ENCODE results near the gene TCF7L1. TPM values are rescaled to one million over a fixed set of nuclear protein-coding genes. Genes with fewer than 3 reads are reported as not detected.

The TCF7L1 gene
- total RNA-seq, 2 experiments from 2014 or later, result not detected

DNA sequence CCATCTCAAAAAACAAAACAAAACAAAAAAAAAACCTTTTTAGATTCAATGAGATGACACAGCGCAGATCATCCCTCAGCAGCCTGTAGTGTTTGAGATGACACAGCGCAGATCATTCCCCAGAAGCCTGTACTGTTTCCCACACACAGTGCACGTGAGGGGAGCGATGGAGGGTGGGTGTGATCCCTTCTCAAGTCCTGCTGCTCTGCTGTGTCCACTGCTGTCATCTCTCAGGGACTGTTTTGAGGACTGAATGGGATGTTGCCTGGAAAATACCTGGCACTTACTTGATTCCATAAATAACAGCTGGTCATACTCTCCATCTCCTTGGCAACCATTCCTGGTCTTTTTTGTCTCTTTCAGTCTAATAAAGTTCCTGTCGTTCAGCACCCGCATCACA lies 168.9 kb downstream of the TCF7L1 start:
- Mint-ChIP-seq H3K9me3 (no peaks in the 10 kb centered on the region), H3K36me3 (ENCODE audit: low read depth) (no peaks in the 10 kb centered on the region), H3K27me3 (peaks cover 4% of the 10 kb centered on the region), H3K4me1 (ENCODE audit: low read depth) (peaks cover 13% of the 10 kb centered on the region), H3K27ac (no peak overlapping the region), H3K4me3 (no peak overlapping the region)
- no peak for DNase-seq
- Histone ChIP-seq H3K4me3 (ENCODE audit: low read length) (no peak overlapping the region), H3K9me3 (ENCODE audit: control insufficient read depth in 1 of 2, insufficient read depth in 1 of 2, low read length in 2 of 2) (no peaks in the 10 kb centered on the region), H3K27me3 (ENCODE audit: control insufficient read depth in 1 of 2, insufficient read depth in 2 of 2, low read length in 2 of 2) (no peaks in the 10 kb centered on the region), H3K27ac (ENCODE audit: low read depth in 1 of 2, low read length in 2 of 2) (no peak overlapping the region), H3K4me1 (ENCODE audit: insufficient read depth, low read length) (peaks cover 16% of the 10 kb centered on the region), H3K36me3 (ENCODE audit: insufficient read depth, low read length) (no peaks in the 10 kb centered on the region)
- TF ChIP-seq CTCF (IDR thresholded peaks at IDR 0.05), result no peak
- ChIA-PET POLR2A (no interaction called here), CTCF (no interaction called here)
- intact Hi-C loops (cut with DNase I, micrococcal nuclease), result no loop called here
- no peak for ATAC-seq (ENCODE audit: poor library complexity)

- Histone ChIP-seq H3K4me3 (ENCODE audit: low read length) (no peak overlapping the region), H3K4me1 (ENCODE audit: insufficient read depth, low read length) (peaks cover 30% of the 10 kb centered on the region), H3K27me3 (ENCODE audit: control insufficient read depth in 1 of 2, insufficient read depth in 2 of 2, low read length in 2 of 2) (no peaks in the 10 kb centered on the region), H3K36me3 (ENCODE audit: insufficient read depth, low read length) (no peaks in the 10 kb centered on the region), H3K9me3 (ENCODE audit: control insufficient read depth in 1 of 2, insufficient read depth in 1 of 2, low read length in 2 of 2) (no peaks in the 10 kb centered on the region), H3K27ac (ENCODE audit: low read depth in 1 of 2, low read length in 2 of 2) (no peak overlapping the region)
- peaks cover 25% of the 10 kb centered on the region for H3K4me1 Mint-ChIP-seq (ENCODE audit: low read depth)
- ChIA-PET CTCF (no interaction called here), POLR2A (no interaction called here)
- H3K9me3 Mint-ChIP-seq, result no peaks in the 10 kb centered on the region
- no peak overlapping the region for H3K4me3 Mint-ChIP-seq
- intact Hi-C loops (cut with DNase I, micrococcal nuclease), result no loop called here
- ATAC-seq (ENCODE audit: poor library complexity) (no peak), DNase-seq (no peak)
- peaks cover 4% of the 10 kb centered on the region for H3K27me3 Mint-ChIP-seq
- TF ChIP-seq CTCF (IDR thresholded peaks at IDR 0.05), result no peak
- H3K27ac Mint-ChIP-seq, result no peak overlapping the region
- H3K36me3 Mint-ChIP-seq (ENCODE audit: low read depth), result no peaks in the 10 kb centered on the region
These were observed 170.8 kb downstream of the TCF7L1 start for GRCh38 chr2:85303780-85304531.

GRCh38 chr2:85307527-85307897 lies 174.3 kb downstream of the TCF7L1 start:
- H3K4me1 Mint-ChIP-seq (ENCODE audit: low read depth), result peaks cover 36% of the 10 kb centered on the region
- peaks cover 4% of the 10 kb centered on the region for H3K36me3 Mint-ChIP-seq (ENCODE audit: low read depth)
- no peaks in the 10 kb centered on the region for H3K27me3 Mint-ChIP-seq
- H3K4me3 ChIP-seq (ENCODE audit: low read length), result peak overlapping the region; percentile 30
- no peak for ATAC-seq (ENCODE audit: poor library complexity)
- H3K27ac ChIP-seq (ENCODE audit: low read depth in 1 of 2, low read length in 2 of 2), result peak overlapping the region in 1 of 2 donors; percentile 11
- no peaks in the 10 kb centered on the region for H3K9me3 ChIP-seq (ENCODE audit: control insufficient read depth in 1 of 2, insufficient read depth in 1 of 2, low read length in 2 of 2)
- intact Hi-C loops (cut with DNase I, micrococcal nuclease), result no loop called here
- H3K4me1 ChIP-seq (ENCODE audit: insufficient read depth, low read length), result peaks cover 45% of the 10 kb centered on the region
- CTCF ChIA-PET, result no interaction called here
- no peaks in the 10 kb centered on the region for H3K36me3 ChIP-seq (ENCODE audit: insufficient read depth, low read length)
- peak overlapping the region; percentile 89 for H3K27ac Mint-ChIP-seq
- POLR2A ChIA-PET, result interaction anchor here (1.0 to 3.3 kb wide), 3 partner anchors 12 to 47 kb away, joined by 6 to 24 read pairs (median 23); partner anchors contain the start of genes ELMOD3, RETSAT and TGOLN2
- no peaks in the 10 kb centered on the region for H3K27me3 ChIP-seq (ENCODE audit: control insufficient read depth in 1 of 2, insufficient read depth in 2 of 2, low read length in 2 of 2)
- no peak for TF ChIP-seq CTCF (IDR thresholded peaks at IDR 0.05)
- no peaks in the 10 kb centered on the region for H3K9me3 Mint-ChIP-seq
- DNase-seq, result no peak
- peak overlapping the region; percentile 85 for H3K4me3 Mint-ChIP-seq
